Kidney (tissue), 14 donors: ENCODE results near the gene APOH. TPM values are rescaled to one million over a fixed set of nuclear protein-coding genes. Genes with fewer than 3 reads are reported as not detected.

Experiments used
- DNase-seq, 5 donors: peaks; one replicate each; pipeline ENCODE4 v3.0.0-alpha.2; 2013 to 2020
- FAIRE-seq: peaks from 2 replicates; lab custom pipeline; 2012; peaks lifted over from hg19 to GRCh38; lab: Jason Lieb, UNC
- H3K27ac ChIP-seq, 2 donors: one replicate each; pipeline ENCODE4 v1.7.0; 2013; ENCODE audit warnings: low read depth in 2 of 2, low read length in 2 of 2, inconsistent platforms in 1 of 2
- H3K27me3 ChIP-seq: one replicate; pipeline ENCODE4 v1.7.1; 2013; ENCODE audit warnings: low read length, inconsistent platforms; ENCODE audit not compliant: control insufficient read depth, insufficient read depth
- H3K36me3 ChIP-seq, 3 donors: one replicate each; pipeline versions ENCODE4 v1.7.0 to v1.7.1; 2013; ENCODE audit warnings: low read length in 3 of 3, control low read depth in 1 of 3, inconsistent platforms in 1 of 3; ENCODE audit not compliant: insufficient read depth in 3 of 3, control insufficient read depth in 2 of 3
- H3K4me1 ChIP-seq, 3 donors: one replicate each; pipeline versions ENCODE4 v1.7.0 to v1.7.1; 2013; ENCODE audit warnings: low read length in 3 of 3, inconsistent platforms in 1 of 3, low read depth in 1 of 3; ENCODE audit not compliant: control insufficient read depth in 2 of 3, insufficient read depth in 2 of 3
- H3K4me3 ChIP-seq, 3 donors: one replicate each; pipeline versions ENCODE4 v1.7.0 to v1.8.1; 2013; ENCODE audit warnings: low read length in 3 of 3, control low read depth in 1 of 3, inconsistent platforms in 1 of 3
- H3K9ac ChIP-seq, 3 donors: one replicate each; pipeline versions ENCODE4 v1.7.0 to v1.7.1; 2013; ENCODE audit warnings: low read length in 3 of 3, control low read depth in 1 of 3, inconsistent platforms in 1 of 3
- H3K9me3 ChIP-seq, 3 donors: one replicate each; pipeline versions ENCODE4 v1.7.0 to v1.7.1; 2013; ENCODE audit warnings: low read length in 3 of 3, control low read depth in 1 of 3, inconsistent platforms in 1 of 3; ENCODE audit not compliant: control insufficient read depth in 2 of 3, insufficient read depth in 1 of 3
- intact Hi-C: fragments of 100-400 bp; cut with DNase I; formaldehyde crosslinking; loops from one replicate; pipeline ENCODE4 v1.11.1; 2022
- polyA plus RNA-seq: library from polyadenylated mRNA; stranded (reverse); fragments of 350-450 nt; fragmentation: Illumina TruSeq; extraction: RNeasy Lipid Tissue Mini Kit (QIAGEN cat#74804); gene quantifications from one replicate; pipeline ENCODE4 v1.2.3, GENCODE V29; 2014; ENCODE audit warnings: low read depth, low replicate concordance; ENCODE audit not compliant: insufficient read depth
- total RNA-seq: library from RNA; stranded (reverse); fragmentation: NEBNext Ultra II Directional; extraction: Animal tissue kit (Norgen Biotek cat#: 25700); gene quantifications from one replicate; pipeline ENCODE4 v1.2.1, GENCODE V29; 2021
- TF ChIP-seq, protein P1 (sequence below): IDR thresholded peaks from 3 replicates; pipeline ENCODE4 v1.5.1; 2012; ENCODE audit warnings: mild to moderate bottlenecking, moderate library complexity, borderline replicate concordance; ENCODE audit not compliant: insufficient read depth; ENCODE audit errors: extremely low read depth
- donor health status: control.
- donor health status: control.
- donor health status: control.
- donor health status: control.
- donor health status: control.
- donor health status: DM: yes; HTN: yes; CAD: no.
- donor health status: Normal renal cell carcinoma (clear cell type).

APOH gene
- total and polyA plus RNA-seq, 2 donors from 2014 or later: 13.5 TPM; not detected in 1

DNA sequence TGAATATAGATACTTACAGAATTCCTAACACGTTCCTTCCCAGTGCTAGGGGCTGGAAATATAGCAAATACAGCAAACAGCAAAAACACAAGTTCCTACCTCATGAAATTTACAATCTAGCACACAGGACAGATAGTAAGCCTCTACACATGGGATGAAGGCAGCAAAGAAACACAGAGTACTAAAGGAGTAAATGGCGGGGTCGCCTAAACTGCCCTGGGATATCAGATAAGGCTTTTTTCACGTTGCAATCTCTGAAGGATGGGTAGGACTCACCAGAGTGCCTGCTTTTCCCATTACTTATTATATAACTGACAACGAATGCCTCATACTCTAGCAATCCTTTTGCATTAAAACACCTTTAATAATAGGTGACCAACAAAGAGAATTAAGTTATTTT is 57.1 kb downstream of the APOH start:
- TF ChIP-seq, protein P1, sequence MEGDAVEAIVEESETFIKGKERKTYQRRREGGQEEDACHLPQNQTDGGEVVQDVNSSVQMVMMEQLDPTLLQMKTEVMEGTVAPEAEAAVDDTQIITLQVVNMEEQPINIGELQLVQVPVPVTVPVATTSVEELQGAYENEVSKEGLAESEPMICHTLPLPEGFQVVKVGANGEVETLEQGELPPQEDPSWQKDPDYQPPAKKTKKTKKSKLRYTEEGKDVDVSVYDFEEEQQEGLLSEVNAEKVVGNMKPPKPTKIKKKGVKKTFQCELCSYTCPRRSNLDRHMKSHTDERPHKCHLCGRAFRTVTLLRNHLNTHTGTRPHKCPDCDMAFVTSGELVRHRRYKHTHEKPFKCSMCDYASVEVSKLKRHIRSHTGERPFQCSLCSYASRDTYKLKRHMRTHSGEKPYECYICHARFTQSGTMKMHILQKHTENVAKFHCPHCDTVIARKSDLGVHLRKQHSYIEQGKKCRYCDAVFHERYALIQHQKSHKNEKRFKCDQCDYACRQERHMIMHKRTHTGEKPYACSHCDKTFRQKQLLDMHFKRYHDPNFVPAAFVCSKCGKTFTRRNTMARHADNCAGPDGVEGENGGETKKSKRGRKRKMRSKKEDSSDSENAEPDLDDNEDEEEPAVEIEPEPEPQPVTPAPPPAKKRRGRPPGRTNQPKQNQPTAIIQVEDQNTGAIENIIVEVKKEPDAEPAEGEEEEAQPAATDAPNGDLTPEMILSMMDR: no peak
- intact Hi-C loops: no loop called here
- H3K27ac ChIP-seq: no peak overlapping the region
- FAIRE-seq (no peak), DNase-seq (no peak)
- H3K4me1 ChIP-seq: no peaks in the 10 kb centered on the region
- H3K9ac ChIP-seq: no peak overlapping the region
- H3K4me3 ChIP-seq: no peak overlapping the region
- peaks cover 0 to 2% (median 0%) of the 10 kb centered on the region in 3 donors for H3K36me3 ChIP-seq
- H3K27me3 ChIP-seq: no peaks in the 10 kb centered on the region
- H3K9me3 ChIP-seq: no peaks in the 10 kb centered on the region

DNA sequence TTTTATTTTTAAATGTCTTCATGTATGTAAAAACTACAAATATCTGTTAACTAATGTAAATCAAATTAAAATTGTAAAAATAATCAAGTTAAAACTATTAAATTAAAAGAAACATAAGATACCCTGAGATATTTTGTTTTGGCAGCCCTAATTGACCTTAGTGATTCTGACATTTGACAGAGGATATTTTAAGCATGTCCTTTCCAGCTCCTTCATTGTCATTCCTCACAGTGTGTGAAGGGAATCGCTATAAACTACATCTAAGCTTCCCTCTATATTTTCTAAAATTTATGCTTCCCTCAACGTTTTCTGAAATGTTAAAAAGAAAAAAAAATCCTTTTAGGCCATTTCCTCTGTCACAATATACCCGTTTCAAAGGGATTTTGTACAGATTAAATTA is 57.5 kb downstream of the APOH start:
- FAIRE-seq: no peak
- DNase-seq: no peak
- intact Hi-C loops: no loop called here
- Histone ChIP-seq H3K9ac (no peak overlapping the region), H3K4me1 (no peaks in the 10 kb centered on the region), H3K36me3 (peaks cover 0 to 2% (median 0%) of the 10 kb centered on the region in 3 donors), H3K27ac (no peak overlapping the region), H3K9me3 (no peaks in the 10 kb centered on the region), H3K4me3 (no peak overlapping the region), H3K27me3 (no peaks in the 10 kb centered on the region)
- TF ChIP-seq, protein P1: no peak

DNA sequence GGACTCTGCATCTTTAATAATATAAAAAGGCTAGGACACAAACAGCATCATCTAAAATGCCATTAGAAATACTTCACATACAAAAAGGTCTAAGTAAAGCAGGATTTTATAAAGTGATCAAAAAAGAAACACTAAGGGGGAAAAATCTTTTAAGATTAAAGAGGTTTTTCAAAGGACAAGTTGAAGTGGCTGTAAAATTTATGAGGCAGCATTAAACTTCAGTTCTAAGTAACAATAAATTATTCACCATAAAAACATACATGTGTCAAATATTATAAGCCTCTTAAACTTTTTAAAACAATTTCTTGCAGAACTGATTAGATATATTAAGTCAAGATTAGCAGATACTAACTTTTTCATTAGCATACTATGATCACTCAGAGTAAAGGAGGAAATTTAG is 58.0 kb downstream of the APOH start:
- H3K27me3 ChIP-seq: no peaks in the 10 kb centered on the region
- H3K4me3 ChIP-seq: no peak overlapping the region
- H3K9me3 ChIP-seq: no peaks in the 10 kb centered on the region
- DNase-seq: no peak
- H3K27ac ChIP-seq: no peak overlapping the region
- TF ChIP-seq, protein P1: no peak
- H3K4me1 ChIP-seq: no peaks in the 10 kb centered on the region
- peaks cover 0 to 2% (median 0%) of the 10 kb centered on the region in 3 donors for H3K36me3 ChIP-seq
- FAIRE-seq: no peak
- H3K9ac ChIP-seq: no peak overlapping the region
- intact Hi-C loops: no loop called here

DNA sequence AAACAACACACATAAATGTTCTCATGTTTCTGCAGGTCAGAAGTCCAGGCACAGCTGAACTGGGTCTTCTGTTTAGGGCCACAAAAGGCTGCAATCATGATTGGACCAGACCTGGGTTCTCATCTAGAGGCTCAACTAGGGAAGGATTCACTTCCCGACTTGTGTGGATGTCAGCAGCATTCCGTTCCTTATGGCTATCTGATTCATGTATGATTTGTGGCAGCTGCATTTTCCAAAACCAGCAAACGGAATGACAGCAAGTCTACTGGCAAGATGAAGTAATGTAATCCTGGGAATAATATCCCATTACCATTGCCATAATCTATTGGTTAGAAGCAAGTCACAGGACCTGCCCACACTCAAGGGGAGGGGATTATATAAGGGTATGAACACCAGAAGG is 59.4 kb downstream of the APOH start:
- Histone ChIP-seq H3K9ac (no peak overlapping the region), H3K27ac (no peak overlapping the region), H3K4me1 (no peaks in the 10 kb centered on the region), H3K27me3 (no peaks in the 10 kb centered on the region), H3K9me3 (no peaks in the 10 kb centered on the region), H3K4me3 (no peak overlapping the region), H3K36me3 (peaks cover 0 to 2% (median 0%) of the 10 kb centered on the region in 3 donors)
- intact Hi-C loops: no loop called here
- DNase-seq: no peak
- no peak for FAIRE-seq
- TF ChIP-seq, protein P1: no peak
